HFF-Myc (cell line): ENCODE data around the gene PCDHGB4.
"Not testable (repeated sequence)": the region's sequence is repeated elsewhere in the genome, so short reads cannot be mapped to it uniquely, and the experiment has no call there.

Source experiments
- DNase-seq: peaks from one replicate; pipeline ENCODE4 v3.0.0-alpha.2; 2011; ENCODE audit warnings: low read depth; ENCODE audit errors: extremely low read depth
- H3K4me3 ChIP-seq: replicated peaks from 2 replicates; pipeline ENCODE4 v1.5.1; 2011; ENCODE audit warnings: low read depth, mild to moderate bottlenecking, control low read depth, low read length
- TF ChIP-seq, protein P1 (sequence below): IDR thresholded peaks from 2 replicates; pipeline ENCODE4 v1.5.1; 2012; ENCODE audit warnings: mild to moderate bottlenecking, low read depth, low read length, control low read depth; ENCODE audit errors: missing control alignments

The PCDHGB4 gene

DNA sequence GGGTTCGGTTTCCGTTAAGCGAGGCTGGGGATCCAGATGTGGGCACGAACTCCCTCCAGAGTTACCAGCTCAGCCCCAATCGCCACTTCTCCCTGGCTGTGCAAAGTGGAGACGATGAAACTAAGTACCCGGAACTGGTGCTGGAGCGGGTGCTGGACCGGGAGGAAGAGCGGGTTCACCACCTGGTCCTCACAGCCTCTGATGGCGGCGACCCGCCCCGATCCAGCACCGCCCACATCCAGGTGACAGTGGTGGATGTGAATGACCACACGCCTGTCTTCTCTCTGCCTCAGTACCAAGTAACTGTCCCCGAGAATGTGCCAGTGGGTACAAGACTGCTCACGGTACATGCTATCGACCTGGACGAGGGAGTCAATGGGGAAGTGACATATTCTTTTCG, 4.2 kb upstream of the PCDHGB4 start:
- no peak for DNase-seq
- TF ChIP-seq, protein P1, sequence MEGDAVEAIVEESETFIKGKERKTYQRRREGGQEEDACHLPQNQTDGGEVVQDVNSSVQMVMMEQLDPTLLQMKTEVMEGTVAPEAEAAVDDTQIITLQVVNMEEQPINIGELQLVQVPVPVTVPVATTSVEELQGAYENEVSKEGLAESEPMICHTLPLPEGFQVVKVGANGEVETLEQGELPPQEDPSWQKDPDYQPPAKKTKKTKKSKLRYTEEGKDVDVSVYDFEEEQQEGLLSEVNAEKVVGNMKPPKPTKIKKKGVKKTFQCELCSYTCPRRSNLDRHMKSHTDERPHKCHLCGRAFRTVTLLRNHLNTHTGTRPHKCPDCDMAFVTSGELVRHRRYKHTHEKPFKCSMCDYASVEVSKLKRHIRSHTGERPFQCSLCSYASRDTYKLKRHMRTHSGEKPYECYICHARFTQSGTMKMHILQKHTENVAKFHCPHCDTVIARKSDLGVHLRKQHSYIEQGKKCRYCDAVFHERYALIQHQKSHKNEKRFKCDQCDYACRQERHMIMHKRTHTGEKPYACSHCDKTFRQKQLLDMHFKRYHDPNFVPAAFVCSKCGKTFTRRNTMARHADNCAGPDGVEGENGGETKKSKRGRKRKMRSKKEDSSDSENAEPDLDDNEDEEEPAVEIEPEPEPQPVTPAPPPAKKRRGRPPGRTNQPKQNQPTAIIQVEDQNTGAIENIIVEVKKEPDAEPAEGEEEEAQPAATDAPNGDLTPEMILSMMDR: no peak
- H3K4me3 ChIP-seq: peak overlapping the region; percentile 51

DNA sequence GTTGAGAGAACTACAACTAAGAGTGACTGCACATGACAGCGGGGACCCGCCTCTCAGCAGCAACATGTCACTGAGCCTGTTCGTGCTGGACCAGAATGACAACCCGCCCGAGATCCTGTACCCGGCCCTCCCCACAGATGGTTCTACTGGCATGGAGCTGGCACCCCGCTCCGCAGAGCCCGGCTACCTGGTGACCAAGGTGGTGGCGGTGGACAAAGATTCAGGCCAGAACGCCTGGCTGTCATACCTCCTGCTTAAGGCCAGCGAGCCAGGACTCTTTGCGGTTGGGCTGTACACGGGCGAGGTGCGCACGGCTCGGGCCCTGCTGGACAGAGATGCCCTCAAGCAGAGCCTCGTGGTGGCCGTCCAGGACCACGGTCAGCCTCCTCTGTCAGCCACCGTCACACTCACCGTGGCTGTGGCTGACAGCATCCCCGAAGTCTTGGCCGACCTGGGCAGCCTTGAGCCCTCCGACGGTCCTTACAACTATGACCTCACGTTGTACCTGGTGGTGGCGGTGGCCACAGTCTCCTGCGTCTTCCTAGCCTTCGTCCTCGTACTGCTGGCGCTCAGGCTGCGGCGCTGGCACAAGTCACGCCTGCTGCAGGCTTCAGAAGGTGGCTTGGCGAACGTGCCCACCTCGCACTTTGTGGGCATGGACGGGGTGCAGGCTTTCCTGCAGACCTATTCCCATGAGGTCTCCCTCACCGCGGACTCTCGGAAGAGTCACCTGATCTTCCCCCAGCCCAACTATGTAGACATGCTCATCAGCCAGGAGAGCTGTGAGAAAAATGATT, 2.8 kb upstream of the PCDHGB4 start:
- TF ChIP-seq, protein P1: no peak
- DNase-seq: no peak
- no peak overlapping the region for H3K4me3 ChIP-seq

DNA sequence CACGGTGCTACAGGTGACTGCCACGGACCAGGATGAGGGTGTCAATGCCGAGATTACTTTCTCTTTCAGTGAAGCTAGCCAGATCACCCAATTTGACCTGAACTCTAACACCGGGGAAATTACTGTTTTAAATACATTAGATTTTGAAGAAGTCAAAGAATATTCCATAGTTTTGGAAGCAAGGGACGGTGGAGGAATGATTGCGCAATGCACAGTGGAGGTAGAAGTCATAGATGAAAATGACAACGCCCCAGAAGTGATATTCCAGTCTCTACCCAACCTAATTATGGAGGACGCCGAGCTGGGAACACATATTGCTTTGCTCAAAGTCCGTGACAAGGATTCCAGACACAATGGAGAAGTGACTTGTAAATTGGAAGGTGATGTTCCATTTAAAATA, 1.2 kb downstream of the PCDHGB4 start:
- no peak overlapping the region for H3K4me3 ChIP-seq
- DNase-seq: no peak
- TF ChIP-seq, protein P1: no peak

DNA sequence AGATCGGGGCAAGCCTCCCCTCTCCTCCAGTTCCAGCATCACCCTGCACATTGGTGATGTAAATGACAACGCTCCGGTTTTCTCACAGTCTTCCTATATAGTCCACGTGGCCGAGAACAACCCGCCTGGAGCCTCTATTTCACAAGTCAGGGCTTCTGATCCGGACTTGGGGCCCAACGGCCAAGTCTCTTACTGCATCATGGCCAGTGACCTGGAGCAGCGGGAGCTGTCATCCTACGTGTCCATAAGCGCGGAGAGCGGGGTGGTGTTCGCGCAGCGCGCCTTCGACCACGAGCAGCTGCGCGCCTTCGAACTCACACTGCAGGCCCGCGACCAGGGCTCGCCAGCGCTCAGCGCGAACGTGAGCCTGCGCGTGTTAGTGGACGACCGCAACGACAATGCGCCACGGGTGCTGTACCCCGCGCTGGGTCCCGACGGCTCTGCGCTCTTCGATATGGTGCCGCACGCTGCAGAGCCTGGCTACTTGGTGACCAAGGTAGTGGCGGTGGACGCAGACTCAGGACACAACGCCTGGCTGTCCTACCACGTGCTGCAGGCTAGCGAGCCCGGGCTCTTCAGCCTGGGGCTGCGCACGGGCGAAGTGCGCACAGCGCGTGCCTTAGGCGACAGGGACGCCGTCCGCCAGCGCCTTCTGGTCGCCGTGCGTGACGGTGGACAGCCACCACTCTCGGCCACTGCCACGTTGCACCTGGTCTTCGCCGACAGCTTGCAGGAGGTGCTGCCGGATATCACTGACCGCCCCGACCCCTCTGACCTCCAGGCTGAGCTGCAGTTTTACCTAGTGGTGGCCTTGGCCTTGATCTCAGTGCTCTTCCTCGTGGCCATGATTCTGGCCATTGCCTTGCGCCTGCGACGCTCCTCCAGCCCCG, 1.9 kb downstream of the PCDHGB4 start:
- H3K4me3 ChIP-seq: no peak overlapping the region

DNA sequence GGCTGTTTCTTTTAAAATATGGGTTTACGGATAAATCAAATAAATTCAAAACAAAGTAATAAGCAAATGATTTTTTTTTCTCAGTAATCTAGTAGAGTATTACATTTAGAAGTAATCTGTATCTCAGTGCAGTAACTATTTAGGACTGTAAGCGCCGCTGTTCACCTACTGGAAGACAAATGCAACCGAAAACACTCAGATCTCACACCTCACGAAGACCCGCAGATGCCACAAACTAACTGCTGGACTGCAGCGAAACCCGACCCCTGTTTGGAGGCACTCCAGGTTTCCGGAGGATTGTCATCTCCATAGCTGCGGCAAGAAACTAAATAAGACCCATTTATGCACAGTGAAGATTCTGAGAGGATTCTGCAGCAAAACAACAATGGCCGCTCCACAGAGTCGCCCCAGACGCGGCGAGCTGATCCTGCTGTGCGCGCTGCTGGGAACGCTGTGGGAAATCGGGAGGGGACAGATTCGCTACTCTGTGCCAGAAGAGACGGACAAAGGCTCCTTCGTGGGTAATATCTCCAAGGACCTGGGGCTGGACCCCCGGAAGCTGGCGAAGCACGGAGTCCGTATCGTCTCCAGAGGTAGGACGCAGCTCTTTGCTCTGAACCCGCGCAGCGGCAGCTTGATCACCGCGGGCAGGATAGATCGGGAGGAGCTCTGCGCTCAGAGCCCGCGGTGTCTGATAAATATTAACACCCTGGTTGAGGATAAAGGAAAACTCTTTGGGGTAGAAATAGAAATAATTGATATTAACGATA, 5.1 kb downstream of the PCDHGB4 start, which contains the start of gene PCDHGA8:
PCDHGA8 (plus strand) TSS at position 205 of the 770 bp plus-strand sequence; CDS start at position 386, 181 bp downstream.
- no peak for DNase-seq
- no peak within 1 kb of the TSS for H3K4me3 ChIP-seq
- TF ChIP-seq, protein P1: peak; percentile 19

More for the DNA sequence above, 1.9 kb downstream of the PCDHGB4 start:
- TF ChIP-seq, protein P1: no peak
- DNase-seq: no peak

DNA sequence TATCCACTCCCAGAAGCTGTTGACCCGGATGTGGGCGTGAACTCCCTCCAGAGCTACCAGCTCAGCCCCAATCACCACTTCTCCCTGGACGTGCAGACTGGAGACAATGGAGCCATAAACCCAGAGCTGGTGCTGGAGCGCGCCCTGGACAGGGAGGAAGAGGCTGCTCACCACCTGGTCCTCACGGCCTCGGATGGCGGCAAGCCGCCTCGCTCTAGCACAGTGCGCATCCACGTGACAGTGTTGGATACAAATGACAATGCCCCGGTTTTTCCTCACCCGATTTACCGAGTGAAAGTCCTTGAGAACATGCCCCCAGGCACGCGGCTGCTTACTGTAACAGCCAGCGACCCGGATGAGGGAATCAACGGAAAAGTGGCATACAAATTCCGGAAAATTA, 5.8 kb downstream of the PCDHGB4 start:
- H3K4me3 ChIP-seq: no peak overlapping the region
- TF ChIP-seq, protein P1: no peak
- no peak for DNase-seq

DNA sequence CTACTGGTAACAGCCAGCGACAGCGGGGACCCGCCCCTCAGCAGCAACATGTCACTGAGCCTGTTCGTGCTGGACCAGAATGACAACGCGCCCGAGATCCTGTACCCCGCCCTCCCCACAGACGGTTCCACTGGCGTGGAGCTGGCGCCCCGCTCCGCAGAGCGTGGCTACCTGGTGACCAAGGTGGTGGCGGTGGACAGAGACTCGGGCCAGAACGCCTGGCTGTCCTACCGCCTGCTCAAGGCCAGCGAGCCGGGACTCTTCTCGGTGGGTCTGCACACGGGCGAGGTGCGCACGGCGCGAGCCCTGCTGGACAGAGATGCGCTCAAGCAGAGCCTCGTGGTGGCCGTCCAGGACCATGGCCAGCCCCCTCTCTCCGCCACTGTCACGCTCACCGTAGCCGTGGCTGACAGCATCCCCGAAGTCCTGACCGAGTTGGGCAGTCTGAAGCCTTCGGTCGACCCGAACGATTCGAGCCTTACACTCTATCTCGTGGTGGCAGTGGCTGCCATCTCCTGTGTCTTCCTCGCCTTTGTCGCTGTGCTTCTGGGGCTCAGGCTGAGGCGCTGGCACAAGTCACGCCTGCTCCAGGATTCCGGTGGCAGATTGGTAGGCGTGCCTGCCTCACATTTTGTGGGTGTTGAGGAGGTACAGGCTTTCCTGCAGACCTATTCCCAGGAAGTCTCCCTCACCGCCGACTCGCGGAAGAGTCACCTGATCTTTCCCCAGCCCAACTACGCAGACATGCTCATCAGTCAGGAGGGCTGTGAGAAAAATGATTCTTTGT, 7.1 kb downstream of the PCDHGB4 start:
- DNase-seq, H3K4me3 ChIP-seq: not testable (repeated sequence)
